Activated T-cell treated with anti-CD3 and anti-CD28 coated beads for 48 hours (primary cell): ENCODE measurements around the gene SCNN1B.
"Not testable (repeated sequence)": the region's sequence is repeated elsewhere in the genome, so short reads cannot be mapped to it uniquely, and the experiment has no call there.

Experiments
- DNase-seq: peaks from one replicate; pipeline ENCODE4 v3.0.0-alpha.2; 2020; ENCODE audit warnings: low read depth

Gene SCNN1B

GRCh38 chr16:23288726-23289512 is 13.2 kb upstream of the SCNN1B start:
- DNase-seq, result no peak

GRCh38 chr16:23290189-23291062 is 11.7 kb upstream of the SCNN1B start:
- DNase-seq, result no peak

- DNase-seq, result no peak
Observed at GRCh38 chr16:23293016-23293415, 9.1 kb upstream of the SCNN1B start.

DNA sequence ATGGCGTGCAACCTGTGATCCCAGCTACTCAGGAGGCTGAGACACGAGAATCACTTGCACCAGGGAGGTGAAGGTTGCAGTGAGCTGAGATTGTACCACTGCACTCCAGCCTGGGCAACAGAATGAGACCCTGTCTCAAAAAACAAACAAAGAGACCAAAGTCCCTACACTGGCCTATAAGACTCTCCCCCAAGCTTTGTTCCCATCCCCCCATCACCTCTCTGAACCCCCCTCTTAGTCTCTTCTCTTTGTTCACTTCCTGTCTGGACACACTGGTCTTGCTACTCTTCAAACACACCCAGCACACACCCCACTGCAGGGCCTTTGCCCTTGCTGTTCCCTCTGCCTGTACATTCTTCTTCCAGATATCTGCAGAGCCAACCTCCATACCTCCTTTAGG is 7.8 kb upstream of the SCNN1B start:
- DNase-seq, result no peak

- DNase-seq, result peak; percentile 3
Observed at GRCh38 chr16:23296994-23297393, 5.1 kb upstream of the SCNN1B start.

GRCh38 chr16:23298290-23298915 is 3.7 kb upstream of the SCNN1B start:
- DNase-seq, result no peak

GRCh38 chr16:23299815-23300214 is 2.3 kb upstream of the SCNN1B start:
- DNase-seq, result not testable (repeated sequence)

DNA sequence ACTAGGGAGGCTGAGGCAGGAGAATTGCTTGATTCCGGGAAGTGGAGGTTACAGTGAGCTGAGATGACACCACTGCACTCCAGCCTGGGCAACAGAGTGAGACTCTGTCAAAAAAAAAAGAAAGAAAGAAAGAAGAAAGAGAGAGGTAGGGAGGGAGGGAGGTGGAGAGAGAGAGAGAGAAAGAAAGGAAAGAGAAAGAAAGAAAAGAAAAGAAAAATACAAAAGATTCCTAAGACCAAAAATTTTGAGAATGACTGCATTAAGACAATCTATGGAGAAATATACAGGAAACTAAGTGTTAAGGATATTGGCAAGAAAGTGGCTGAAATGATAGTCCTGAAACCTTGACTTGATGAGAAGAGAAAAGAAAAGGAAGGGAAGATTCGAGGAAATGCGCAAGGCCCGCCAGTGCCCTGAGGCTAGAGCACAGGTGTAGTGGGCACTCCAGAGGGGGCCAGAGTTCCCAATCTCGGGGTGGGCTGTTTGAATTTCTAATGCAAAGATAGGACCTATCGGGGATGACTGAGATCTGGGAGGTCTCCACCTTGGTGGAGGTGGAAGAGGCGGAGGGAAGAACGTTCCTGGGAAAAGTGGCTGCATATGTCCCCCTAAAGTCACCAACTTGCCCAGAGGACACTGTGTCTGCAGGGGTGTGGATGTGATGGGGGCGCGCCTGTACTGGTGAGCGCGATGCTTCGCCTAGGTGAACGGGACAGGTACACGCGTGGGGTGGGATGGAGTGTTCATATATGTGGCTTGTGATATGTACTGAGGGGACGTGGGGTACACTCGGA is 654 bp upstream of the SCNN1B start:
- DNase-seq, result no peak

GRCh38 chr16:23303685-23304084 is 1.6 kb downstream of the SCNN1B start:
- DNase-seq, result no peak

- no peak for DNase-seq
Observed at GRCh38 chr16:23304620-23305019, 2.5 kb downstream of the SCNN1B start.

DNA sequence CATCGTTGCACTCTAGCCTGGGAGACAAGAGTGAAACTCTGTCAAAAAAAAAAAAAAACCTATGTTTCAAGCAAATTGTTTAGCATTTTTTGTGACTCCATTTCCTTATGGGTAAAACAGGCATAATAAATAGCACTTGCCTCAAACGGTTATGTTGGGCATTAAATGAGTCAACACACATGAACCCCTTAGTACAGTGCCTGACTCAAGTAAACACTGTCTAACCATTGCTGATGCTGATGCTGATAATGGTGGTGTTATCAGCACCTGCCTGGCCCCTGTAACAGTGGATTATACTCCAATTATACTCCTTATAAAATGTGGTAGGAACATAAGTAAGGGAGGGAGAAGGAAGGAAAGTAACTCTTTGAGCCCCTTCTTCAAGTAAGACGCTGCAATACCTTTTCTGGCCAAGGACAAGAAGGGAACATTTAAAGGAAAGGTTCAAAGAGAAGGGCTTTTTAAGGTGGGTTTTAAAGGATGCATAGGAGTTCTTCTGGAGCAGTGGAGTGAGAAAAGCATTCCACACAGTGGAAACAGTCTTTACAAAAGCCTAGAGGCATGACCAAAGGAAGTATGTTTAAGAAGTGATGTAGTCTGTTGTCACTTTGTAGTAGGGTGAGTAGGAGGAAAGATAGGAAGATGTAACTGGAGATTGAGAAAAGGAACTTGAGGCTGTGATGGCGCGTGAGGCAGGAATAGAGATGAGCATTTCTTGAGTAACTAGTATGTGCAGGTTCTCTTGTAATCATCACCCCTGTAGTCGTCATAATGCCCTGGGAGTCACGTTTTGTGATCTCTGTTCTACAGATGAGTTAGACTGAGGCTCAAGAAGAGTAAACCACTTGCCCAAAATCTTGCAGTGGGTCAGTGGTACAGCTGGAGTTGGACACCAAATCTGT is 4.3 kb downstream of the SCNN1B start:
- no peak for DNase-seq

- no peak for DNase-seq
Observed at GRCh38 chr16:23310217-23310616, 8.1 kb downstream of the SCNN1B start.

DNA sequence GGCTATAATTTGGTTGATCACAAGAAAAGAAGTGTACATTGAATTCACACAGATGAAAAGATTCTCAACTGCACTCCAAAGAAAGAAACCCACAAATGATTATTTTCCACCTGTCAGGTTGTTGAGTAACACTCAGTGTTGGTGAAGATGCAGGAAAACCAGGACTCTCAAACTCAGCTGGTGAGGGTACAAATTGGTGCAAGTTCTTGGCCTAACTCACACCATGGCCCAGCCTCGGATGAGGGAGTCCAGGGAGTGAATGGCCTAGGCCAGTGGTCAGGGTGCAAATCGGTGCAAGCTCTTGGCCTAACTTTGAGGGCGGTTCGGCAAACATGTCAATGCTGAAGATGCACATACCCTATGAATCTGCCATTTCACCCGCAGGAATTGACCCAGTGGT is 8.6 kb downstream of the SCNN1B start:
- DNase-seq, result no peak

DNA sequence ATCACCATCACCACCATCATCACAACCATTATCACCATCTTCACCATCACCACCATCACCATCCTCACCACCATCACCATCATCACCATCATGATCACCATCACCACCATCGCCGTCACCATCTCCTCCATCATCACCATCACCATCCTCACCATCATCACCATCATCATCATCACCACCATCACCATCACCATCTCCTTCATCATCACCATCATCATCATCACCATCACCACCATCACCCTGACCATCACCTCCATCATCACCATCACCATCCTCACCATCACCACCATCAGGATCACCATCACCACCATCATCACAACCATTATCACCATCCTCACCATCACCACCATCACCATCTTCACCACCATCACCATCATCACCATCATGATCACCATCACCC is 14.1 kb downstream of the SCNN1B start:
- DNase-seq, result no peak

GRCh38 chr16:23316634-23317265 is 14.6 kb downstream of the SCNN1B start:
- DNase-seq, result no peak

DNA sequence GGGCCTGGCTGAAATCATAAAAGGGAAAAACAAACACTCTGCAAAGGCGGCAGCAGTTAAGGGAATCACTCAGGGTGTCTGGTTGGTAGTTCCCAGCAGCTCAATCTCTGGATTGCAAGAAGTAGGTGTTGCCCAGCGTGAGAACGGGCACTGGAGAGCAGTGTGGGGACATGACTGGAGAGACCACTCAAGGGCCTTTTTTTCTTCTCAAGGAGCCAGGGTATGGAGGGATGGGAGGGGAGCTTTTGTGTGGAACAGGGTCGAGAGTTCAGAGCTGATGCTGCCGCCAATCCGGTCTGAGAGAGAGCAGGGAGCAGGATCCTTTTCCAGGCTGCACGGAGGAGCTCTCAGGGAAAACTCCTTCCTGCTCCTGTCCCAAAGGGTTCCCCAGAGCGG is 15.2 kb downstream of the SCNN1B start:
- no peak for DNase-seq

GRCh38 chr16:23317751-23318150 is 15.6 kb downstream of the SCNN1B start:
- no peak for DNase-seq

DNA sequence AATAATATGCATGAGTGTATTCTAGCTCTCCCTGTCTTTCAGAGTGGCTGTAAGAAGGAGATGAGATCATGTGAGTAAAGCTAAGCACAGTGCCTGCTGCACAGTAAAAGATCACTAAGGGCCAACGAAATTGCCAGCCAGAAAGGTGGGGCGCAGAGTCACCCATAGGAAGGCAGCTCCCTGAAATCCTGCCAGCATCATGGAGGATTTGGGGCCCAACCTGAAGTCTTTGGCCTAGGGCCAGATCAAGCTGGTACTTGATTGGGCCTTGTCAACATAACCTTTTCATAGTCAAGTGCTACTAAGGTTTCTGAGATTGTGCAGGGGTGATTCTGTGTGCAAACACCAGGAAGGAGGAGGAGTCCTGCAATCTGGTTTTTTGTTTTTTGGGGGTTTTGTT is 16.5 kb downstream of the SCNN1B start:
- no peak for DNase-seq

GRCh38 chr16:23319861-23320615 is 17.9 kb downstream of the SCNN1B start:
- no peak for DNase-seq

DNA sequence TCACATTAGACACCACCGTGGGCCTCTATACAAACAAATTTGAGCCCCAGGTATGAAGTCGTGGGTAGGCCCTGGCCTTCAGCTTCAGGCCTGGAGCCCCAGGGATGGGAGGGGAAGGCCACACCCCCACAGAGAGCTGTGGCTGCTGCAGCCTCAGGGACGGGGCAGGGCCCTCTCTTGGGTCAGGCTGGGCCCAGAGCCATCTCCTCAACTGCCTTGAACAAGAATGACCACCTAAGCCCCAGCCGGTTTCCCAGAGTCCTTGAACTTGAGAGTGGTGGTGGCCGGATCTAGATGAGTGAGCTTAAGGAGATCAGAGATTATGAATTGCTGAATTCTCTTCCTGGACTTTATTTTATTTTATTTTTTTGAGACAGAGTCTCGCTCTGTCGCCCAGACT is 18.6 kb downstream of the SCNN1B start:
- no peak for DNase-seq
